BJ (cell line): ENCODE data around the gene ADRM1. TPM values are rescaled to one million over a fixed set of nuclear protein-coding genes. Genes with fewer than 3 reads are reported as not detected.

Experiments
- CTCF ChIA-PET: fragments of 350-600 bp; formaldehyde crosslinking; extraction: SDS; loops from one replicate; lab custom pipeline; 2021; ENCODE audit warnings: antibody characterized with exemption, inconsistent platforms; lab: Yijun Ruan, JAX
- POLR2A ChIA-PET: fragments of 300-600 bp; sonication (Branson Sonifier 250); formaldehyde crosslinking; extraction: SDS; loops from one replicate; lab custom pipeline; 2021; ENCODE audit warnings: antibody characterized with exemption; lab: Charles Lee
- DNase-seq: peaks from one replicate; pipeline ENCODE4 v3.0.0-alpha.2; 2011; ENCODE audit warnings: low read depth
- H3K27me3 ChIP-seq: 2 replicates; pipeline ENCODE4 v1.6.0; 2011; ENCODE audit warnings: low read length; ENCODE audit not compliant: control insufficient read depth, insufficient read depth
- H3K36me3 ChIP-seq: 2 replicates; pipeline ENCODE4 v1.5.1; 2011; ENCODE audit warnings: low read length; ENCODE audit not compliant: control insufficient read depth, insufficient read depth
- H3K4me3 ChIP-seq: 2 replicates; pipeline ENCODE4 v1.5.1; 2011; ENCODE audit warnings: low read depth, mild to moderate bottlenecking, control low read depth, low read length
- CTCF ChIP-seq: IDR thresholded peaks from 2 replicates; pipeline ENCODE4 v1.5.1; 2011; ENCODE audit warnings: low read depth, mild to moderate bottlenecking, control low read depth, inconsistent platforms, low read length, moderate library complexity; ENCODE audit not compliant: insufficient read depth
- polyA plus RNA-seq: library from polyadenylated mRNA; depleted of rRNA; stranded (reverse); fragments of >200 nt; gene quantifications from 2 replicates; pipeline ENCODE4 v1.2.3, GENCODE V29; 2011

Gene ADRM1
- polyA plus RNA-seq, 1 experiment, result 115 TPM

GRCh38 chr20:62326959-62327725 lies 24.3 kb downstream of the ADRM1 start:
- Histone ChIP-seq H3K27me3 (no peaks in the 10 kb centered on the region), H3K36me3 (peaks cover 2% of the 10 kb centered on the region), H3K4me3 (no peak overlapping the region)
- DNase-seq, result no peak
- POLR2A ChIA-PET, result no interaction called here
- CTCF ChIA-PET, result interaction anchor here (0.6 kb wide), 2 partner anchors 28 to 40 kb away, joined by 3 read pairs; no protein-coding TSS in a partner anchor
- no peak for TF ChIP-seq CTCF

DNA sequence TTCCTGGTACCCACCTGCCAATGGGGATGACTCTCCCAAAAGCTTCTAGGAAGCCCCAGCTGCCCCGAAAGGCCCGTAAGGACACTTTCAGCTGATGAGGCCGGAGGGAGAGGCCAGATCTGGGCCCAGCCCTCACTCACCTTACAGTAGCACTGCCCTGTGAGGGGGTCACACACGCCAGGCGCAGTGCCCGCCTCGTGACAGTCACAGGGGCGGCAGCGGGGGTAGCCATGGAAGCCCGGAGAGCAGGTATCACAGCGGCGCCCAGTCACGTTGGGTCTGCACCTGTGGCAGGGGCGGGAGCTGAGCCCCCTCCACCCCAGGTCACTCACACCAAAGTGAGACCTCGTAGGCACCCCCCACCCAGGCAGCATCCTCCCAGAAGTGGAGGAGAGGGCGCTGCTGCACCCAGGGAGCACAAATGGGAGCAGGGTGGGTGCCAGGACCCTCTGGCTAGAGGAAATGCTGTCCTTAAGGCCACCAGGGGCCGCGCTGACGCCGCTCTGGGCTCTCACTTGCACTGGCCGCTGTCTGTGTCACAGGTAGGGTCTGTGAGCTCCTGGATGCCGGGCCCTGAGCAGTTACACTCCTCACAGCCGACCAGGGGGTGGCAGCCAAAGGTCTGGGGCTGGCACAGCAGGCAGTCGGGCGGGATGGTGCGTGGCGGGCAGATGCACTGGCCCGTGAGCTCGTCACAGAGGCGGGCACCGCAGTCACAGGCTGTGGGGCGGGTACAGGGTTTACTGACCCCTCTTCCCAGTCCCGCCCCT lies 25.1 kb downstream of the ADRM1 start:
- DNase-seq, result no peak
- H3K36me3 ChIP-seq, result peaks cover 2% of the 10 kb centered on the region
- no peak overlapping the region for H3K4me3 ChIP-seq
- CTCF ChIA-PET, result interaction anchor here (0.6 kb wide), 1 partner anchor 28 kb away, joined by 3 read pairs; no protein-coding TSS in a partner anchor
- no peaks in the 10 kb centered on the region for H3K27me3 ChIP-seq
- POLR2A ChIA-PET, result no interaction called here
- TF ChIP-seq CTCF, result no peak

DNA sequence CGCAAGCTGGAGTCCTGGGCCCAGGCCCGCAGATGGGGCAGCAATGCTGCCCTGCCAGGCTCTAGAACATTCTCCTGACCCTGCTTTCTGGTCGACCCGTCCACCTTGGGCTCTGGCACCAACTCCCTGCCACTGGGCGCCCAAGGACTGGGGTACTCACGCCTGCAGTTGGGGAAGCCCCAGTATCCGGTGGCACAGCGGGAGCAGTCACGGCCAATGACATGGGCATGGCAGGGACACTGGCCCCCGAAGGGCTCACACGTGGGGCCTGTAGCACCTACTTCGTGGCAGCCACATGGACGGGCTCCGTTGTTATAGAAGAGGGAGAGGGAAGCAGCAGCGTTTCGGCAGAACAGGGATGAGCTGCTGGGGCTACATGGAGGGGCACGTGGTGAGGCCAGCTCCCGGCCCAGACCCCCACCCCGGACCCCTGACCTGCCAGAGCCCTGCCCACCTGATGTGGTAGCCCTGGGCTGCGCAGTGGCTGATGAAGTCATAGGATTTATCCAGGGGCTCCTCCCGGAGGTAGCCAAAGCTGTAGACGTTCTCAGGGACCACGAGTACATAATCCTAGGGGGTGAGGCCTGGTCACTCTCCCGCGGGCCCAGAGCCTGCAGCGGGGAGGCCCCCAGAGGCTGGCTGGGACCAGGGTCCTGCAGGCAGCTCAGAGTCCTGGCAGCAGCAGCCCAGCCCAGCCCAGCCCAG lies 26.0 kb downstream of the ADRM1 start:
- TF ChIP-seq CTCF, result no peak
- CTCF ChIA-PET, result no interaction called here
- Histone ChIP-seq H3K36me3 (peaks cover 2% of the 10 kb centered on the region), H3K4me3 (no peak overlapping the region), H3K27me3 (no peaks in the 10 kb centered on the region)
- no peak for DNase-seq
- POLR2A ChIA-PET, result no interaction called here

GRCh38 chr20:62329389-62330377 lies 26.9 kb downstream of the ADRM1 start:
- ChIA-PET CTCF (no interaction called here), POLR2A (no interaction called here)
- no peaks in the 10 kb centered on the region for H3K27me3 ChIP-seq
- DNase-seq, result no peak
- H3K36me3 ChIP-seq, result peaks cover 2% of the 10 kb centered on the region
- no peak overlapping the region for H3K4me3 ChIP-seq
- no peak for TF ChIP-seq CTCF
